Measurements from ENCODE around the gene HS3ST3A1.

- TF ChIP-seq CTCF (IDR thresholded peaks at IDR 0.05) (no peak), POLR2A (IDR thresholded peaks at IDR 0.05) (no peak)
Observed at GRCh38 chr17:13502263-13502662, 99.5 kb downstream of the HS3ST3A1 start.
